GM21717 (cell line): ENCODE data around the gene GIPC3.
"Not testable (repeated sequence)": the region's sequence is repeated elsewhere in the genome, so short reads cannot be mapped to it uniquely, and the experiment has no call there.

Experiments
- ATAC-seq: cut with Tn5 transposase; IDR thresholded peaks from one replicate; pipeline ENCODE4 v1.9.1; 2021; ENCODE audit warnings: mild to moderate bottlenecking, moderate library complexity; ENCODE audit not compliant: unreplicated experiment

Gene GIPC3

GRCh38 chr19:3575949-3576673 is 9.2 kb upstream of the GIPC3 start:
- ATAC-seq: no peak

- no peak for ATAC-seq
Measured at GRCh38 chr19:3576696-3577443, 8.4 kb upstream of the GIPC3 start.

- ATAC-seq: no peak
Measured at GRCh38 chr19:3577723-3578344, 7.4 kb upstream of the GIPC3 start.

- ATAC-seq: no peak
Measured at GRCh38 chr19:3578390-3578789, 6.9 kb upstream of the GIPC3 start.

- ATAC-seq: no peak
Measured at GRCh38 chr19:3580156-3580934, 4.9 kb upstream of the GIPC3 start.

- ATAC-seq: not testable (repeated sequence)
Measured at GRCh38 chr19:3581792-3582191, 3.5 kb upstream of the GIPC3 start.

- ATAC-seq: not testable (repeated sequence)
Measured at GRCh38 chr19:3584036-3584802, 1.1 kb upstream of the GIPC3 start.

GRCh38 chr19:3586127-3586626 is 899 bp downstream of the GIPC3 start:
- no peak for ATAC-seq

- ATAC-seq: no peak
Measured at GRCh38 chr19:3586707-3587346, 1.5 kb downstream of the GIPC3 start.

- ATAC-seq: no peak
Measured at GRCh38 chr19:3589439-3589838, 4.2 kb downstream of the GIPC3 start.

GRCh38 chr19:3589949-3590348 is 4.7 kb downstream of the GIPC3 start:
- no peak for ATAC-seq

- no peak for ATAC-seq
Measured at GRCh38 chr19:3590991-3591659, 5.8 kb downstream of the GIPC3 start.

GRCh38 chr19:3591876-3592613 is 6.8 kb downstream of the GIPC3 start:
- no peak for ATAC-seq

GRCh38 chr19:3593156-3593555 is 7.9 kb downstream of the GIPC3 start:
- ATAC-seq: no peak

GRCh38 chr19:3595521-3596061 is 10.3 kb downstream of the GIPC3 start:
- no peak for ATAC-seq

- ATAC-seq: no peak
Measured at GRCh38 chr19:3599776-3600187, 14.5 kb downstream of the GIPC3 start.

GRCh38 chr19:3601021-3601420 is 15.7 kb downstream of the GIPC3 start:
- no peak for ATAC-seq

GRCh38 chr19:3603121-3603811 is 18.0 kb downstream of the GIPC3 start:
- ATAC-seq: no peak
